Measurements from ENCODE around the gene WRAP73.

GRCh38 chr1:3616861-3617260 lies 33.0 kb downstream of the WRAP73 start:
- TF ChIP-seq CTCF (IDR thresholded peaks at IDR 0.05) (no peak), POLR2A (IDR thresholded peaks at IDR 0.05) (no peak)

Measured in right lobe of liver (tissue), 4 donors.